ENCODE results near the gene TARBP2.

- TF ChIP-seq CTCF (IDR thresholded peaks at IDR 0.05) (no peak), POLR2A (IDR thresholded peaks at IDR 0.05) (no peak)
These were observed 34.0 kb upstream of the TARBP2 start for GRCh38 chr12:53467082-53467481.

Data from Peyer's patch (tissue), 4 donors.